Astrocyte of the hippocampus (primary cell): Measurements from ENCODE around the gene BROX.
A peak's percentile ranks its signal among the peaks of the same experiment; 100 is the strongest.
"Not testable (repeated sequence)": the region's sequence is repeated elsewhere in the genome, so short reads cannot be mapped to it uniquely, and the experiment has no call there.

ENCODE experiments used
- DNase-seq: peaks from one replicate; pipeline ENCODE4 v3.0.0; 2011; ENCODE audit warnings: low read depth, low spot score

Gene BROX

DNA sequence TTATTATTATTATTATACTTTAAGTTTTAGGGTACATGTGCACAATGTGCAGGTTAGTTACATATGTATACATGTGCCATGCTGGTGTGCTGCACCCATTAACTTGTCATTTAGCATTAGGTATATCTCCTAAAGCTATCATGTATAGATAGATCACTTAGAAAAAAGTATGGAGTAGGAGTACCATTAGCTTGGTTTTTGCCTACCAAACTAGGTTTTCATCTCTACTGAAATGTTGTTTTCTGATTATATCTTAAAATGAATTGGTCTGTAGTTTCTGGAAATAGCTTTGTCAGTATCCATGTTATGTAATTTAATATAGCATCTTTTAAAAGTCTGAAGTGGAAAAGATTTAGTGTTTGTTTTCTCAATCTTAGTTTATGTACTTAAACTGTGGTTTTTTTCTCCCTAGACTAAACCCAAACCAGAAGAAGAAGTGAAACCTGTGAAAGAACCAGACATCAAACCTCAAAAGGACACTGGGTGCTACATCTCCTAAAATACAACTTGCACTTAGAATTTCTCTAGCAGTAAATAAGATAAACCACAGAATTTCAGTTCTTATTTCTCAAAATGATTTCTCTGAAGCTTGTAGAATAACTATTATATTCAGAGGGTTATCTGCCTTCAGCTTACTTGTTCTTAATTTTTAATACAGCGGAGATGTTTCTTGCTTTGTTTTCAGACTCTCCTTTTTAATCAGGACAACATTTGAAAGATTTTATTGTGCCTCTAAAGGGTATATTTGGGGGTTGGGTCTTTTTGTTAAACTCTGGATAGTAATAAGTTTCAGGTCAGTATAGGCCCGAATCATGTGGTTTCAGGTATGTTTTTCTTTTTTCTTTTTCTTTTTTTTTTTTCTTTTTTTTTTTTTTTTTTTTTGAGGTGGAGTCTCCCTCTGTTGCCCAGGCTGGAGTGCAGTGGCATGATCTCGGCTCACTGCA, 20.1 kb downstream of the BROX start:
- DNase-seq: no peak

DNA sequence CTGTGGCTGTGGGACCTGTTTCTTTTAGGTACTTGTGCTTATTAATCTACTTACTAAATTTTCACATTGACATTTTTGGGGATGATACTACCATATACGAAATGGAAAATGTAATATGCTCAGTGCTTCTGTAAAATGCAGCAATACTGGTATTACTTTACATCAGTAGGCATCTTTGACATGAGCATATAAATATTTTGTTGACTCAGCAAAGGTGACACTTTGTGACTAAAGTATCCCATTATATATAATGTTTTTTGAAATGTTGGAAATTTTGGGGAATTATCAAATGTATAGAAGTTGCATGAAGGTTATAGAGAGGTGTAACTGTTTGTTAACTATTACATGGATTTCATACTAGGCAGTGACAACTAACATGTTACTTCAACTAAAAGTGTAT, 22.4 kb downstream of the BROX start:
- DNase-seq: no peak

DNA sequence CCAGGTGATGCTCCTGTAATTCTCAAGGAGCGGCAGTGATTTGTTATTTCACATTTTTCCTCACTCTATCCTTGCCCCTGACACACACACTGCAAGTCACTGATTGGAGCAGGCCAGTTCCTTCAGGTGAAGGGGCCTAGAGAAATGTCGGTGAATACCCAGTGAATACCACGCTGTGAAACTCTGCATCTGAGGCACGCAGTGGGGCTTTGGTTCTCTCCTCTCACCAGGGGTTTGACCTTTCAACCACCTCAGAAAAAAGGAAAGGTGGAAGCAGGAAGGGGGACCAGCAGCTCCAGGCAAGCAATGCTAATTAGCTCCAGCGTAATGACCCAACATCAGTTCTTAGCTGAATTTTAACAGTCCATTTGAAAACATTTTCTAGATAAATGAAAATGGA, 24.1 kb downstream of the BROX start:
- no peak for DNase-seq

DNA sequence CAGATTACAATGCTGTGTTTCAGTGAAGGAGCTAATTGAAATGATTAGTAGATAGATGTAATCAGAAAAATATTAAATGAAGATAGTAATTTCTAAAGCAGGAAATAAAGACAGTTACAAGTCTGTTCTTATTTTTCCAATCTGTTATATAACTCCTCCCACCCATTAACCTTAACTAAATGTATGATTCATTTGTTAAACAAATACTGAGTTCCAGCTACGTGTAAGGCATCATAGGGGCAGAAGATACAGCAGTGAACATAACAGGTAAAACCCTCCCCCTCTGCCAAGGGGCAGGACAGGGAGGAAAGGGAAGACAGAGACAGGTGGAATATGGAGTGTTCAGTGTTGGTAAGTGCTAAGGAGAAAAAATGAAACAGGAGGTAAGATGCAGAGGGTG, 24.6 kb downstream of the BROX start, which contains the start of gene FAM177B:
Gene FAM177B, plus strand, starts transcription at position 231 of the 400 bp plus-strand sequence. CDS start 9,344 bp downstream, outside the sequence.
- no peak for DNase-seq

DNA sequence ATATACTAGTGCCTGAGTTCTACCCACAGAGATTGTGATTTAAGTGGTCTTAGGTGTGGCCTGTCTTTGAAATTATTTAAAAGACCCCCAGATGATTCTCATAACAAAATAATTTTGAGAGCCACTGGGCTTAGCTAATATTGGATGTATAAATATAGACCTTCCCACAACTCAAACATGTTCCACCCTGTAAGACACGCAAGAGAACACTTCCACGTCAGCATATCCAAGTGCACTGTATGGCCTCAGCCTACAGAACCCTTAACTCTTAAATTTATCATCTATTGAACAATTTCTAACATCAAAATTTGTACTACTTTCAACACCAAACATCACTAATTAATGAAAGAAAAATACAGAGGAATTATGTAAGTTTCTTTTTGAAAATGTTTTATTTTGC, 27.1 kb downstream of the BROX start:
- no peak for DNase-seq

GRCh38 chr1:222739929-222740328, 27.6 kb downstream of the BROX start:
- no peak for DNase-seq

DNA sequence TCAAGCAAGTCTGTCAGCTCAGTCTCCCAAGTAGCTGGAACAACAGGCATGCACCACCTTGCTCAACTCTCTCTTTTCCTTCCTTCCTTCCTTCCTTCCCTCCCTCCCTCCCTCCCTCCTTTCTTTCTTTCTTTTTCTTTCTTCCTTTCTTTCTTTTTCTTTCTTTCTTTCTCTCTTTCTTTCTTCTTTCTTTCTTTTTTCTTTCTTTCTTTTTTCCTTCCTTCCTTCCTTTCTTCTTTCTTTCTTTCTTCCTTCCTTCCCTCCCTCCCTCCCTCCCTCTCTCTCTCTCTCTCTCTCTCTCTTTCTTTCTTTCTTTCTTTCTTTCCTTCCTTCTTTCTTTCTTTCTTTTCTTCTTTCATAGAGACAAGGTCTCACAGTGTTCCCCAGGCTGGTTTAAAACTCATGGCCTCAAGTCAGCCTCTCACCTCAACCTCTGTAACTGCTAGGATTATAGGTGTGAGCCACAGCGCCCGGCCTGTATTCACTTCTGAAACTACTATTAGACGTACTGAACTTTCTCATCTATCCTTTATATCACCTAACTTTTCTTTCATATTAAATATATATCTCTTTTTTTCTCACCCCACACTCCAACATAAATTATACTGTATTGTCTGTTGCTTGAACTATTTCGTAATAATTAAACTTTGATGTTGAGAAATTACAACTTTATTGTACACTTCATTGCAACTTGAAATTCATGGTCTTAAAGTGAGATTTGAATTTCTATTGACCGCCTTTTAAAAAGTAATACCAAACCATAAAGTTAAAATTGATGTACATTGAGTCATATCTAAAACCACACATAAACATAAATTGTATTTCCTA, 29.5 kb downstream of the BROX start:
- not testable (repeated sequence) for DNase-seq

DNA sequence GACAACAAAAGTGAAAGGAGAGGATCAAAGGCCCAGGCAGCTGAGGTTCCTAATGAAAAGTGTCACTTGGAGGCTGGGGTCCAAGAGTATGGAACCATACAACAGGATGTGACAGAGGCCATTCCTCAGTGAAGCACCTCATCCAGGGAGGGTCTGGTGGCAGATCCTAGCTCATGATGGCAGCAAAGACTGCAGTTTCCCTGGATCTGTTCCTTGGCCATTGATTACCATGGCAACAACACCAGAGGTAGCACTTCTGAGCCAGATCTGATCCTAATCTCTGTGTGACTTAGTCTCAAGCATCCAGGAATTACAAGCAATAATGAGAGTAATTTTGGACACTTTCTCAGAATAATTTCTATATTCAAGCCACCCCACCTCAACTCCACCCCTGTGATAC, 37.6 kb downstream of the BROX start:
- no peak for DNase-seq

DNA sequence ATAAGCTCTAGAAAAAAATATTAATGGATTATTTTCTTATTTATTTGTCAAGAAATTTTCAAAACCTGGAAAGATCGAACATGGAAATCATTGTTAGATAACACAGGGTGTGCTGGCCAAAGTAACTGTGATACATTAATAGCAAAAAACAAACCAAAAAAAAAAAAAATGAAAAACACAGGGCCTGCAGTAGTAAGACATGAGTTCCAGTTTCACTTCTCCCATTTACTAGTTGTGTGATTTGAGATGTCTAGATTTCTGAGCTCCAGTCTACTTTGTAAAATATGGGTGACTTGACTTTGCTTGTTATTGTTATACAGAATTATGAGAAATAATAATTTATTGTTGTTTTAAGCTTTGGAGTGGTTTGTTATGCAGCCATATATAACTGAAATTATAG, 38.3 kb downstream of the BROX start:
- DNase-seq: no peak

GRCh38 chr1:222751255-222751654, 38.9 kb downstream of the BROX start:
- no peak for DNase-seq

DNA sequence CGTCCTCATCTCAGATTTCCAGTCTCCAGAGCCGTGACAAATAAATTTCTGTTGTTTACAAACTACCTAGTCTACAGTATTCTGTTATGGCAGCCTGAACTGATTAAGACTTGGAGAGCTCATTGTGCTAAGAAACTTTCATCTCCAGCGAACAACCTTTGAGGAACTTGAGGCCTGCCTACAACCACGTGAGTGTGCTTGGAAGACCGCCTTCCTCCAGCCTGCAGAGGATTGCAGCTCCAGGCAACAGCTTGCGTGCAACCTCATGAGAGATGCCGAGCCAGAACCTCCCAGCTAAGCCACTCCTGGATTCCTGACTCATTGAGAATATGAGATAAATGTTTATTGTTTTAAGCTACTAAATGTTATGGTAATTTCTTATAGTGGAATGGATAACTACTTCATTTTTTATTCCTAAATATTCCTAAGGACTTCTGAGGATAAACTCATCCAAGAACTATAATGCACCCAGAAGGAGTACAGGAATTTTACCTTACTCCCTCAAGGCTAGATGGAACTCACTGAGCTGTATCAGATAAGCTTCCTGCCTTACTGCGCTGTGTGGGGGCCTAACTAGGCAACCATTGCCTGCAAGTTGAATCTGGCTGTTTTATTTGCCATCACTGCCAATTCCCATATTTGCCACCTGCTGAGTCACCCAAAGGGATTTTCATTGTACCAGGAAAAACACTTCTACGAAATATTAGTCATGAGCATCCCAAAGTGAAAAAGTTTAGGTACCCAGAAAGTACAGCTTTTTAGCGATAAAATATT, 42.2 kb downstream of the BROX start:
- peak; percentile 66 for DNase-seq

DNA sequence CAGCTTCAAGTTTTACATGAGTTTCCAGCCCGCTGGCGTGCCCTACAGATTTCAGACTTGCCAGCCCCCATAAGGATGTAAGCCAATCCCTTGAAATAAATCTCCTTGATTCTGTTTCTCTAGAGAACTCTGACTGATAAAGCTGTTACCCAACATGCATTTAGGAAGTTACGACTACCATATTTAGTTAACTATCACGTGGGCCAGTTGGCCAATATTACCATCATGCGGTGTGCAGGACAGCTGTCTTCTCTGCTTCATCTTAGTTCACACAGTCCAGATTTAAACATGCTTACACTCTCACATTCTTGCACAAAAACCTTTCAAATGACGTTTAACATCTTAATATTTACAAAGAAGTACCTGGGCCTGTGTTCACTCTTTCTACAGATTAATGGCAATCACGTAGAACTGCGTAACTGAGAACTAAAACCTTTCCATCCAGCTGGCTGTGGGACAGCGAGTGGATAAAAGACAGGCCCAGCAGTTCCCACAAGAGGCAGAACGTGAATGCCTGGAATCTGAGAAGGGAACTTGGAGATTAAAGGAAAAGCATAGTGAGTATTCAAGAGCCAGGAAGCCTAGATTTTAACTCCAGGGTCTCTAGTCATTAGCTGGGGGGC, 45.4 kb downstream of the BROX start:
- DNase-seq: peak; percentile 10

DNA sequence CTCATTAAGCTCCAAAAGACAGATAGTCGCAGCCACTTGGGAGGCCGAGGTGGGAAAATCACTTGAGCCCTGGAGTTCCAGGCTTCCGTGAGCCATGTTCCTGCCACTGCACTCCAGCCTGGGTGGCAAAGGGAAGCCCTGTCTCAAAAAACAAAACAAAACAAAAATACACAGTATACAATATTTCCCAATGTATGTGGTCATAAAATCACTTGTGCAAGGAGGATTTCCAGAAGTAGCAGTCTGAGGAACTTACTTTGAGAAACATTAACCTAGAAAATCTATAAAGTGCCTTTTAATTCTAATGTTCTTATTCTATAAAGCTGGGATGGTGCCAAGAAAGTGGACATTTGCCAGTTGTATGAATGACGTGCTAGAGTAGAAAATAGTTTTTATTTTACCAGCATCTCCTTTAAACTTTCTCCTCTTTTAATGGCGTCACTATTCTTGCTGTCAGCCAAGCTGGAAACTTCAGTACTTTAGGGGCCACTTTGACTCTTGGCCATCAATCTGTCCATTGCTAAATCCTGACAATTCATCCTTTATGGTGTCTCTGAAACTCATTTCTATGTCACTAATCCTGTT, 47.2 kb downstream of the BROX start:
- DNase-seq: no peak

- DNase-seq: no peak
Measured at GRCh38 chr1:222761083-222761482, 48.7 kb downstream of the BROX start.

GRCh38 chr1:222762178-222762577, 49.8 kb downstream of the BROX start:
- not testable (repeated sequence) for DNase-seq

DNA sequence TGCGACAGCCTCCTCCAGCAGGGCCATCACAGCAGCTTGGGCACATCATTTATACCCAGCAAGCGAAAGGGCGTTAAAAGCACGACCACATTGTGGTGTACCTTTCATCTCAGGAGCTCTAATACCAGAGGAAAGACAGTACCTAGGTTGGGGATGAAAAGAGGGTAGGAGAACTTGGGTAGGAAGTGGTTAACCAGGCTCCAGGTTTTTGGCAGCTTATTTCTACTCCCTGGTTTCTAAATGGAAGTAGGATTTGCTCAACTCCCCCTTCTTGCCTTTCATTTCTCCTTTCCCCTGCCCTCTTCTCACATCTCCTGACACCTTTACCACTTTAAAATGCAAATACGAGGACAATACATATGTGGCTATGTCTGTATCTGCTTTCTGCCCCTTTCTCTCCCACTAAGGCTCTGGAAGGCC, 54.8 kb downstream of the BROX start:
- DNase-seq: no peak

DNA sequence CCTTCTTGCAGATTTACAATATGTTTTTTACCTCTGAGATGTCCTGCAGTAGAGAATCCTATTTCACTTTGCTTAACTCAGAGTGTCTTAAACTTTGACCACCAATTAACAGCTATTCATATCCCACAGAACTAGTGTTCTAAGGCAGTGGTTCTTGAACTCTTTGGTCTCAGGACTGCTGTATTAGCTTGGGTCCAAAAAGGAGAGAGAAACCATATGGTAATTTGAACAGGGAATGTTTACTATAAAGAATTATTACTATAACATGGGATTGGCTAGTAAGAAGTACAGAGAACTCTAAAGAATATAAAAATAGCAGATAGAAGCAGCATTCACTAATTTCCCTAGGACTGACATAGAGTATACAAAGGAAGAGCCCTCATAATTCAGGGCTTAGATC, 56.2 kb downstream of the BROX start:
- no peak for DNase-seq

- no peak for DNase-seq
Measured at GRCh38 chr1:222769181-222769580, 56.8 kb downstream of the BROX start.

DNA sequence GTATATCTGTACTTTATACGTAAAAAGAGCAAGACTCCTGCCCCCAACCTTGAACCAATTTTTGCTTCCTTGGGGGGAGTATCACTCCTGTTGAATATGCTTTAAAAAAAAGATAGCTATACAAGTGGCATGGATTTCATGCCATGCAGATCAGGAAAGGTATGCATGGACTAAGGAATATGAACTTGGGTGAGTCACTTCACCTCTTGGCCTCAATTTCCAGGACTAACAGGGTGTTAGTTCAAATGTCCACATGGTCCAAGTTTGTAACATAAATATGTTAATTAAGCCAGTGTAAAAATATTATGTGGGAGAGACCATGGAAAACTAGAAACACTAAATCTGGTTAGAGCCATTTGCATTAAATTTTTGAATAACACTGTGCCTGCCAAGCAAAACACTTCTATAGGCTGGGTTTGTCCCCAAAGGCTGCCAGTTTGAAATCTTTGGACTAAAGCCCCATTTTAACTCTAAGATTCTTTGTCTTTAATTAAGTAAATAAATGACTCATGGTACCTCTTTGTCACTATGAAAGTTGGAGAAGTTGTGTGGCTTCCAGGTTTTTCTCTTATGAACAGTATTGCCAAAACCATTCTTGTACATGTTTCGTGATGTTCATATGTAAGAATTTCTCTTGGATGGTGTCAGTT, 57.7 kb downstream of the BROX start:
- peak; percentile 60 for DNase-seq

GRCh38 chr1:222772996-222773379, 60.6 kb downstream of the BROX start:
- no peak for DNase-seq
